ENCODE data around the gene TUBB.
A peak's percentile ranks its signal among the peaks of the same experiment; 100 is the strongest.
"Not testable (repeated sequence)": the region's sequence is repeated elsewhere in the genome, so short reads cannot be mapped to it uniquely, and the experiment has no call there.

TUBB gene

GRCh38 chr6:30687659-30688431, 32.3 kb upstream of the TUBB start:
- DNase-seq: no peak

GRCh38 chr6:30688569-30688968, 31.6 kb upstream of the TUBB start:
- DNase-seq: no peak

GRCh38 chr6:30689022-30689865, 30.9 kb upstream of the TUBB start:
- no peak for DNase-seq

- DNase-seq: no peak
Observed at GRCh38 chr6:30689985-30690384, 30.2 kb upstream of the TUBB start.

GRCh38 chr6:30690403-30691207, 29.5 kb upstream of the TUBB start, which contains the start of gene NRM:
Gene NRM (minus strand): TSS chr6:30690984. CDS start chr6:30690974, 10 bp downstream.
- peak; percentile 78 for DNase-seq

GRCh38 chr6:30691208-30691847, 28.8 kb upstream of the TUBB start:
- no peak for DNase-seq

GRCh38 chr6:30696432-30696831, 23.7 kb upstream of the TUBB start:
- no peak for DNase-seq

GRCh38 chr6:30700340-30700739, 19.8 kb upstream of the TUBB start:
- DNase-seq: no peak

GRCh38 chr6:30703011-30703410, 17.1 kb upstream of the TUBB start:
- no peak for DNase-seq

GRCh38 chr6:30703821-30704220, 16.3 kb upstream of the TUBB start:
- no peak for DNase-seq

- no peak for DNase-seq
Observed at GRCh38 chr6:30705620-30706019, 14.5 kb upstream of the TUBB start.

GRCh38 chr6:30707281-30707850, 12.8 kb upstream of the TUBB start:
- DNase-seq: no peak

GRCh38 chr6:30709101-30709868, 10.9 kb upstream of the TUBB start:
- DNase-seq: no peak

- no peak for DNase-seq
Observed at GRCh38 chr6:30711758-30712380, 8.3 kb upstream of the TUBB start.

- no peak for DNase-seq
Observed at GRCh38 chr6:30712441-30712945, 7.7 kb upstream of the TUBB start.

- no peak for DNase-seq
Observed at GRCh38 chr6:30714263-30714662, 5.9 kb upstream of the TUBB start.

- no peak for DNase-seq
Observed at GRCh38 chr6:30716879-30717128, 3.3 kb upstream of the TUBB start.

GRCh38 chr6:30717129-30717844, 2.9 kb upstream of the TUBB start, which contains the start of gene MDC1:
Gene MDC1 (minus strand): TSS chr6:30717281. CDS start chr6:30715175, 2,106 bp downstream.
- peak; percentile 98 to 99 for DNase-seq

GRCh38 chr6:30717845-30718720, 2.1 kb upstream of the TUBB start:
- not testable (repeated sequence) for DNase-seq
